GM19025 (cell line): ENCODE data around the gene ADD2.

Experiments used
- ATAC-seq: cut with Tn5 transposase; IDR thresholded peaks from one replicate; pipeline ENCODE4 v1.9.1; 2021; ENCODE audit warnings: mild to moderate bottlenecking, low read depth, moderate library complexity; ENCODE audit not compliant: unreplicated experiment

Gene ADD2

GRCh38 chr2:70707706-70708105 lies 60.3 kb downstream of the ADD2 start:
- ATAC-seq = no peak

- no peak for ATAC-seq
Observed at GRCh38 chr2:70706026-70706795, 61.8 kb downstream of the ADD2 start.

- ATAC-seq = no peak
Observed at GRCh38 chr2:70705160-70705850, 62.7 kb downstream of the ADD2 start.

- no peak for ATAC-seq
Observed at GRCh38 chr2:70703900-70704549, 64.0 kb downstream of the ADD2 start.

- ATAC-seq = no peak
Observed at GRCh38 chr2:70702711-70703395, 65.1 kb downstream of the ADD2 start.

- ATAC-seq = no peak
Observed at GRCh38 chr2:70698847-70699246, 69.2 kb downstream of the ADD2 start.

GRCh38 chr2:70697603-70698383 lies 70.2 kb downstream of the ADD2 start:
- ATAC-seq = no peak

- no peak for ATAC-seq
Observed at GRCh38 chr2:70696142-70696541, 71.9 kb downstream of the ADD2 start.

GRCh38 chr2:70692256-70692655 lies 75.7 kb downstream of the ADD2 start:
- ATAC-seq = no peak

- ATAC-seq = no peak
Observed at GRCh38 chr2:70691497-70692140, 76.4 kb downstream of the ADD2 start.

GRCh38 chr2:70690846-70691245 lies 77.2 kb downstream of the ADD2 start:
- no peak for ATAC-seq

- ATAC-seq = no peak
Observed at GRCh38 chr2:70688427-70688826, 79.6 kb downstream of the ADD2 start.

- ATAC-seq = no peak
Observed at GRCh38 chr2:70687461-70687795, 80.6 kb downstream of the ADD2 start.

GRCh38 chr2:70686577-70687460 lies 81.2 kb downstream of the ADD2 start:
- ATAC-seq = no peak

GRCh38 chr2:70685771-70686171 lies 82.2 kb downstream of the ADD2 start:
- no peak for ATAC-seq

- no peak for ATAC-seq
Observed at GRCh38 chr2:70684846-70685622, 83.0 kb downstream of the ADD2 start.

GRCh38 chr2:70683455-70683854 lies 84.5 kb downstream of the ADD2 start:
- ATAC-seq = no peak

GRCh38 chr2:70680735-70681134 lies 87.3 kb downstream of the ADD2 start:
- ATAC-seq = no peak
